Activated naive CD8-positive, alpha-beta T cell treated with anti-CD3 and anti-CD28 coated beads for 36 hours (primary cell): ENCODE results near the gene LRP1B. TPM values are rescaled to one million over a fixed set of nuclear protein-coding genes. Genes with fewer than 3 reads are reported as not detected.

ENCODE experiments used
- DNase-seq: peaks from one replicate; pipeline ENCODE4 v3.0.0; 2021
- H3K27ac Mint-ChIP-seq: one replicate; pipeline ENCODE4 v1.8.0; 2022; ENCODE audit warnings: mild to moderate bottlenecking, moderate library complexity, mixed read lengths
- H3K27me3 Mint-ChIP-seq: one replicate; pipeline ENCODE4 v1.8.0; 2022; ENCODE audit warnings: mild to moderate bottlenecking, mixed read lengths
- H3K36me3 Mint-ChIP-seq: one replicate; pipeline ENCODE4 v1.8.0; 2021; ENCODE audit warnings: mild to moderate bottlenecking, mixed read lengths
- H3K4me1 Mint-ChIP-seq: one replicate; pipeline ENCODE4 v1.8.0; 2021; ENCODE audit warnings: mixed read lengths
- H3K4me3 Mint-ChIP-seq: one replicate; pipeline ENCODE4 v1.8.0; 2022; ENCODE audit warnings: mild to moderate bottlenecking, moderate library complexity, mixed read lengths
- H3K9me3 Mint-ChIP-seq: one replicate; pipeline ENCODE4 v1.8.0; 2022; ENCODE audit warnings: mixed read lengths
- total RNA-seq, 2 experiments: library from RNA; stranded (reverse); gene quantifications; one replicate each; pipeline ENCODE4 v1.2.3, GENCODE V29; 2021

Gene LRP1B
- total RNA-seq, 2 experiments from 2014 or later, result not detected

GRCh38 chr2:140528982-140529381 is 1601.8 kb downstream of the LRP1B start:
- H3K27me3 Mint-ChIP-seq, result no peaks in the 10 kb centered on the region
- no peak overlapping the region for H3K27ac Mint-ChIP-seq
- no peaks in the 10 kb centered on the region for H3K4me1 Mint-ChIP-seq
- no peak for DNase-seq
- H3K9me3 Mint-ChIP-seq, result no peaks in the 10 kb centered on the region
- H3K4me3 Mint-ChIP-seq, result no peak overlapping the region
- H3K36me3 Mint-ChIP-seq, result no peaks in the 10 kb centered on the region

GRCh38 chr2:140526575-140526974 is 1604.2 kb downstream of the LRP1B start:
- Mint-ChIP-seq H3K4me3 (no peak overlapping the region), H3K36me3 (no peaks in the 10 kb centered on the region), H3K27ac (no peak overlapping the region), H3K4me1 (no peaks in the 10 kb centered on the region), H3K27me3 (no peaks in the 10 kb centered on the region), H3K9me3 (peaks cover 3% of the 10 kb centered on the region)
- DNase-seq, result no peak

GRCh38 chr2:140512106-140512505 is 1618.7 kb downstream of the LRP1B start:
- peaks cover 3% of the 10 kb centered on the region for H3K9me3 Mint-ChIP-seq
- H3K36me3 Mint-ChIP-seq, result no peaks in the 10 kb centered on the region
- no peak overlapping the region for H3K27ac Mint-ChIP-seq
- no peak overlapping the region for H3K4me3 Mint-ChIP-seq
- H3K4me1 Mint-ChIP-seq, result no peaks in the 10 kb centered on the region
- no peaks in the 10 kb centered on the region for H3K27me3 Mint-ChIP-seq
- DNase-seq, result no peak

GRCh38 chr2:140509765-140510164 is 1621.1 kb downstream of the LRP1B start:
- H3K36me3 Mint-ChIP-seq, result no peaks in the 10 kb centered on the region
- no peaks in the 10 kb centered on the region for H3K27me3 Mint-ChIP-seq
- H3K27ac Mint-ChIP-seq, result no peak overlapping the region
- no peaks in the 10 kb centered on the region for H3K4me1 Mint-ChIP-seq
- DNase-seq, result no peak
- H3K4me3 Mint-ChIP-seq, result no peak overlapping the region
- H3K9me3 Mint-ChIP-seq, result peaks cover 3% of the 10 kb centered on the region

- Mint-ChIP-seq H3K4me1 (no peaks in the 10 kb centered on the region), H3K4me3 (no peak overlapping the region), H3K9me3 (peaks cover 3% of the 10 kb centered on the region), H3K36me3 (no peaks in the 10 kb centered on the region), H3K27me3 (no peaks in the 10 kb centered on the region), H3K27ac (no peak overlapping the region)
- DNase-seq, result no peak
Measured at GRCh38 chr2:140508756-140509155, 1622.1 kb downstream of the LRP1B start.

GRCh38 chr2:140506606-140507005 is 1624.2 kb downstream of the LRP1B start:
- Mint-ChIP-seq H3K27me3 (no peaks in the 10 kb centered on the region), H3K36me3 (no peaks in the 10 kb centered on the region), H3K4me1 (no peaks in the 10 kb centered on the region), H3K4me3 (no peak overlapping the region), H3K9me3 (peaks cover 3% of the 10 kb centered on the region), H3K27ac (no peak overlapping the region)
- DNase-seq, result no peak

GRCh38 chr2:140504601-140505000 is 1626.2 kb downstream of the LRP1B start:
- DNase-seq, result no peak
- Mint-ChIP-seq H3K4me3 (no peak overlapping the region), H3K27me3 (no peaks in the 10 kb centered on the region), H3K4me1 (no peaks in the 10 kb centered on the region), H3K36me3 (no peaks in the 10 kb centered on the region), H3K9me3 (peaks cover 6% of the 10 kb centered on the region), H3K27ac (no peak overlapping the region)

GRCh38 chr2:140502951-140503630 is 1627.7 kb downstream of the LRP1B start:
- H3K4me1 Mint-ChIP-seq, result no peaks in the 10 kb centered on the region
- H3K36me3 Mint-ChIP-seq, result no peaks in the 10 kb centered on the region
- H3K27me3 Mint-ChIP-seq, result no peaks in the 10 kb centered on the region
- DNase-seq, result no peak
- peaks cover 4% of the 10 kb centered on the region for H3K9me3 Mint-ChIP-seq
- no peak overlapping the region for H3K4me3 Mint-ChIP-seq
- H3K27ac Mint-ChIP-seq, result no peak overlapping the region

- Mint-ChIP-seq H3K27ac (no peak overlapping the region), H3K36me3 (no peaks in the 10 kb centered on the region), H3K27me3 (no peaks in the 10 kb centered on the region), H3K9me3 (peaks cover 6% of the 10 kb centered on the region), H3K4me1 (no peaks in the 10 kb centered on the region), H3K4me3 (no peak overlapping the region)
- no peak for DNase-seq
Measured at GRCh38 chr2:140498360-140498759, 1632.5 kb downstream of the LRP1B start.

GRCh38 chr2:140496714-140497113 is 1634.1 kb downstream of the LRP1B start:
- Mint-ChIP-seq H3K4me1 (no peaks in the 10 kb centered on the region), H3K4me3 (no peak overlapping the region), H3K27me3 (no peaks in the 10 kb centered on the region), H3K9me3 (peaks cover 6% of the 10 kb centered on the region), H3K36me3 (no peaks in the 10 kb centered on the region), H3K27ac (no peak overlapping the region)
- no peak for DNase-seq

- H3K36me3 Mint-ChIP-seq, result no peaks in the 10 kb centered on the region
- no peaks in the 10 kb centered on the region for H3K4me1 Mint-ChIP-seq
- DNase-seq, result no peak
- no peak overlapping the region for H3K4me3 Mint-ChIP-seq
- H3K27ac Mint-ChIP-seq, result no peak overlapping the region
- H3K27me3 Mint-ChIP-seq, result no peaks in the 10 kb centered on the region
- peaks cover 2% of the 10 kb centered on the region for H3K9me3 Mint-ChIP-seq
Measured at GRCh38 chr2:140491876-140492275, 1638.9 kb downstream of the LRP1B start.

- Mint-ChIP-seq H3K4me3 (no peak overlapping the region), H3K9me3 (peaks cover 2% of the 10 kb centered on the region), H3K36me3 (no peaks in the 10 kb centered on the region), H3K4me1 (no peaks in the 10 kb centered on the region), H3K27ac (no peak overlapping the region), H3K27me3 (no peaks in the 10 kb centered on the region)
- DNase-seq, result no peak
Measured at GRCh38 chr2:140489193-140489592, 1641.6 kb downstream of the LRP1B start.

GRCh38 chr2:140481136-140481535 is 1649.7 kb downstream of the LRP1B start:
- H3K9me3 Mint-ChIP-seq, result no peaks in the 10 kb centered on the region
- no peak overlapping the region for H3K27ac Mint-ChIP-seq
- no peak overlapping the region for H3K4me3 Mint-ChIP-seq
- no peak for DNase-seq
- no peaks in the 10 kb centered on the region for H3K4me1 Mint-ChIP-seq
- no peaks in the 10 kb centered on the region for H3K27me3 Mint-ChIP-seq
- H3K36me3 Mint-ChIP-seq, result no peaks in the 10 kb centered on the region

- Mint-ChIP-seq H3K9me3 (no peaks in the 10 kb centered on the region), H3K36me3 (no peaks in the 10 kb centered on the region)
Measured at GRCh38 chr2:140473851-140474250, 1657.0 kb downstream of the LRP1B start.

GRCh38 chr2:140472676-140473075 is 1658.1 kb downstream of the LRP1B start:
- Mint-ChIP-seq H3K4me3 (no peak overlapping the region), H3K27me3 (no peaks in the 10 kb centered on the region), H3K36me3 (no peaks in the 10 kb centered on the region), H3K27ac (no peak overlapping the region), H3K9me3 (no peaks in the 10 kb centered on the region), H3K4me1 (no peaks in the 10 kb centered on the region)
- no peak for DNase-seq

More at GRCh38 chr2:140473851-140474250, 1657.0 kb downstream of the LRP1B start:
- Mint-ChIP-seq H3K27me3 (no peaks in the 10 kb centered on the region), H3K4me3 (no peak overlapping the region), H3K27ac (no peak overlapping the region), H3K4me1 (no peaks in the 10 kb centered on the region)
- no peak for DNase-seq

GRCh38 chr2:140465301-140465700 is 1665.5 kb downstream of the LRP1B start:
- H3K9me3 Mint-ChIP-seq, result peaks cover 3% of the 10 kb centered on the region
- H3K27ac Mint-ChIP-seq, result no peak overlapping the region
- no peaks in the 10 kb centered on the region for H3K4me1 Mint-ChIP-seq
- no peak overlapping the region for H3K4me3 Mint-ChIP-seq
- H3K36me3 Mint-ChIP-seq, result no peaks in the 10 kb centered on the region
- H3K27me3 Mint-ChIP-seq, result no peaks in the 10 kb centered on the region
- DNase-seq, result no peak
